SK-N-MC (cell line): ENCODE data around the gene RYR2.

Experiments
- EZH2 ChIP-seq: fragments of 200-600 bp; sonication (generic); IDR thresholded peaks from one replicate; pipeline ENCODE4 v1.6.1; 2017; ENCODE audit warnings: antibody characterized with exemption
- FOXP2 ChIP-seq: optimal IDR thresholded peaks from 2 replicates; pipeline ENCODE3; 2011; ENCODE audit warnings: mild to moderate bottlenecking, moderate library complexity; ENCODE audit not compliant: insufficient read depth; ENCODE audit errors: extremely low read length, control extremely low read depth
- POLR2AphosphoS5 ChIP-seq: IDR thresholded peaks from 2 replicates; pipeline ENCODE4 v1.6.1; 2012; ENCODE audit warnings: mild to moderate bottlenecking, low read depth, low read length, borderline replicate concordance

- TF ChIP-seq POLR2AphosphoS5 (no peak), FOXP2 (no peak), EZH2 (no peak)
Measured at GRCh38 chr1:237152506-237153335, 110.7 kb downstream of the RYR2 start.
